HCT116 (cell line): ENCODE data around the gene RAPH1. TPM values are rescaled to one million over a fixed set of nuclear protein-coding genes. Genes with fewer than 3 reads are reported as not detected.

Experiments
- ATAC-seq: fragments of 200-7000 bp; cut with Tn5 transposase; 2 replicates; pipeline ENCODE4 v1.9.1; 2020; ENCODE audit warnings: mild to moderate bottlenecking, moderate library complexity
- BruUV-seq: library from RNA; stranded (reverse); fragments of 400-500 nt; replicated peaks from 2 replicates; lab custom pipeline; 2021; lab: Mats Ljungman, UMichigan
- CTCF ChIA-PET: fragments of 300-600 bp; sonication (Branson Sonifier 250); formaldehyde crosslinking; loops from one replicate; lab custom pipeline; 2021; ENCODE audit warnings: antibody characterized with exemption; lab: Charles Lee
- POLR2A ChIA-PET: fragments of 300-600, 350-600 bp; sonication (Branson Sonifier 250); formaldehyde crosslinking; loops from one replicate; lab custom pipeline; 2021; ENCODE audit warnings: antibody characterized with exemption; lab: Charles Lee
- RAD21 ChIA-PET, 2 experiments: fragments of 300-600 bp; sonication (Branson Sonifier 250); formaldehyde crosslinking; loops; one replicate each; lab custom pipeline; 2023; ENCODE audit warnings: low total read pairs in 2 of 2; ENCODE audit not compliant: uncharacterized antibody in 2 of 2, unreplicated experiment in 2 of 2, low non-redundant PET in 1 of 2; lab: Charles Lee
- DNase-seq: peaks from one replicate; pipeline ENCODE4 v3.0.0-alpha.2; 2010; ENCODE audit warnings: low read depth, low spot score
- H2AFZ ChIP-seq: fragments of 200-600 bp; shearing (Covaris generic), sonication (generic); 2 replicates; pipeline ENCODE4 v1.6.1; 2017; ENCODE audit warnings: low read depth, mixed run types, mixed read lengths, antibody characterized with exemption, low read length; ENCODE audit not compliant: poor library complexity, severe bottlenecking
- H3K27ac ChIP-seq: 2 replicates; pipeline ENCODE4 v1.5.1; 2012; ENCODE audit warnings: low read depth, low read length
- H3K27me3 ChIP-seq: fragments of 200-600 bp; sonication (generic); 2 replicates; pipeline ENCODE4 v1.6.1; 2016; ENCODE audit warnings: mixed run types, low read length, mixed read lengths; ENCODE audit not compliant: insufficient read depth
- H3K36me3 ChIP-seq, 2 experiments: fragments of 200-500 bp in 1 of 2; fragments of 200-600 bp in 1 of 2; sonication (Bioruptor generic) in 1 of 2; sonication (generic) in 1 of 2; 2 replicates each; pipeline versions ENCODE4 v1.5.1 to v1.6.1; 2014 to 2016; ENCODE audit warnings: low read length in 2 of 2, inconsistent platforms in 1 of 2, mixed read lengths in 1 of 2, mixed run types in 1 of 2; ENCODE audit not compliant: insufficient read depth in 2 of 2, control insufficient read depth in 1 of 2
- H3K4me1 ChIP-seq, 2 experiments: fragments of 200-600 bp in 1 of 2; sonication (generic) in 1 of 2; 2 replicates each; pipeline versions ENCODE4 v1.5.1 to v1.6.1; 2012 to 2017; ENCODE audit warnings: low read length in 2 of 2, inconsistent platforms in 1 of 2, mild to moderate bottlenecking in 1 of 2, mixed read lengths in 1 of 2, mixed run types in 1 of 2, moderate library complexity in 1 of 2; ENCODE audit not compliant: insufficient read depth in 2 of 2, control insufficient read depth in 1 of 2
- H3K4me2 ChIP-seq: fragments of 200-600 bp; sonication (generic); 2 replicates; pipeline ENCODE4 v1.6.1; 2017; ENCODE audit warnings: mixed run types, low read length, mixed read lengths
- H3K4me3 ChIP-seq, 2 experiments: fragments of 200-600 bp in 1 of 2; sonication (generic) in 1 of 2; replicated peaks in 1 of 2; 2 replicates each; pipeline ENCODE4 v1.5.1; 2011 to 2016; ENCODE audit warnings: low read length in 2 of 2, control low read depth in 1 of 2, low read depth in 1 of 2, mild to moderate bottlenecking in 1 of 2, mixed read lengths in 1 of 2, mixed run types in 1 of 2
- H3K79me2 ChIP-seq: fragments of 200-600 bp; sonication (generic); 2 replicates; pipeline ENCODE4 v1.6.1; 2017; ENCODE audit warnings: mild to moderate bottlenecking, mixed run types, low read length, moderate library complexity, mixed read lengths; ENCODE audit not compliant: insufficient read depth
- H3K9ac ChIP-seq: fragments of 200-600 bp; sonication (generic); 2 replicates; pipeline ENCODE4 v1.6.1; 2016; ENCODE audit warnings: low read length, mixed read lengths
- H3K9me2 ChIP-seq: fragments of 200-600 bp; sonication (generic), shearing (Covaris generic); 2 replicates; pipeline ENCODE4 v1.6.1; 2017; ENCODE audit warnings: mixed run types, mild to moderate bottlenecking, moderate library complexity; ENCODE audit not compliant: insufficient read depth
- H3K9me3 ChIP-seq, 2 experiments: fragments of 200-500 bp in 1 of 2; fragments of 200-600 bp in 1 of 2; sonication (Bioruptor generic) in 1 of 2; sonication (generic) in 1 of 2; 2 replicates each; pipeline ENCODE4 v1.6.1; 2014 to 2017; ENCODE audit warnings: low read length in 2 of 2, mixed read lengths in 2 of 2, inconsistent platforms in 1 of 2, low read depth in 1 of 2, mild to moderate bottlenecking in 1 of 2, mixed run types in 1 of 2, moderate library complexity in 1 of 2; ENCODE audit not compliant: control insufficient read depth in 1 of 2, insufficient read depth in 1 of 2
- H4K20me1 ChIP-seq: fragments of 200-600 bp; sonication (generic), shearing (Covaris generic); 2 replicates; pipeline ENCODE4 v1.6.1; 2017; ENCODE audit warnings: mixed run types, mild to moderate bottlenecking, moderate library complexity; ENCODE audit not compliant: insufficient read depth
- CBX3 ChIP-seq: IDR thresholded peaks from 2 replicates; pipeline ENCODE4 v1.6.1; 2012; ENCODE audit warnings: low read depth
- CEBPB ChIP-seq: IDR thresholded peaks from 2 replicates; pipeline ENCODE4 v1.6.1; 2012; ENCODE audit warnings: low read depth
- EGR1 ChIP-seq: IDR thresholded peaks from 2 replicates; pipeline ENCODE4 v1.6.1; 2012; ENCODE audit warnings: low read depth
- EZH2phosphoT487 ChIP-seq: fragments of 200-600 bp; IDR thresholded peaks from 2 replicates; pipeline ENCODE4 v1.6.1; 2018; ENCODE audit warnings: antibody characterized with exemption, borderline replicate concordance
- FOSL1 ChIP-seq: IDR thresholded peaks from 2 replicates; pipeline ENCODE4 v1.6.1; 2012; ENCODE audit warnings: low read depth
- JUND ChIP-seq: IDR thresholded peaks from 2 replicates; pipeline ENCODE4 v1.6.1; 2012
- POLR2A ChIP-seq: IDR thresholded peaks from 2 replicates; pipeline ENCODE4 v1.7.0; 2011; ENCODE audit warnings: borderline replicate concordance; ENCODE audit not compliant: insufficient read depth, insufficient read length; ENCODE audit errors: extremely low read depth
- POLR2AphosphoS5 ChIP-seq: IDR thresholded peaks from 2 replicates; pipeline ENCODE4 v1.6.1; 2011; ENCODE audit warnings: mild to moderate bottlenecking, low read depth, low read length, moderate library complexity
- SIN3A ChIP-seq: IDR thresholded peaks from 2 replicates; pipeline ENCODE4 v1.6.1; 2012; ENCODE audit warnings: low read depth
- SP1 ChIP-seq: IDR thresholded peaks from 2 replicates; pipeline ENCODE4 v1.6.1; 2012; ENCODE audit warnings: low read depth
- SRF ChIP-seq: IDR thresholded peaks from 2 replicates; pipeline ENCODE4 v1.6.1; 2012; ENCODE audit warnings: low read depth
- intact Hi-C: fragments of 100-400 bp; cut with micrococcal nuclease; formaldehyde crosslinking; loops from 2 replicates; pipeline ENCODE4 v1.10.0; 2022
- total RNA-seq: library from RNA; stranded (reverse); gene quantifications from one replicate; pipeline ENCODE4 v1.2.1, GENCODE V29; 2021; ENCODE audit not compliant: unreplicated experiment
- TF ChIP-seq, protein P1 (sequence below): IDR thresholded peaks from 2 replicates; pipeline ENCODE4 v1.6.1; 2012
- TF ChIP-seq, protein P2 (sequence below): IDR thresholded peaks from 2 replicates; pipeline ENCODE4 v1.6.1; 2011; ENCODE audit warnings: mild to moderate bottlenecking, low read length, moderate library complexity; ENCODE audit not compliant: insufficient replicate concordance; ENCODE audit errors: extremely low read depth
- TF ChIP-seq, protein P3 (sequence below): IDR thresholded peaks from 2 replicates; pipeline ENCODE4 v1.6.1; 2012; ENCODE audit warnings: low read depth

RAPH1 gene
- total RNA-seq, 1 experiment from 2014 or later: 22.3 TPM

DNA sequence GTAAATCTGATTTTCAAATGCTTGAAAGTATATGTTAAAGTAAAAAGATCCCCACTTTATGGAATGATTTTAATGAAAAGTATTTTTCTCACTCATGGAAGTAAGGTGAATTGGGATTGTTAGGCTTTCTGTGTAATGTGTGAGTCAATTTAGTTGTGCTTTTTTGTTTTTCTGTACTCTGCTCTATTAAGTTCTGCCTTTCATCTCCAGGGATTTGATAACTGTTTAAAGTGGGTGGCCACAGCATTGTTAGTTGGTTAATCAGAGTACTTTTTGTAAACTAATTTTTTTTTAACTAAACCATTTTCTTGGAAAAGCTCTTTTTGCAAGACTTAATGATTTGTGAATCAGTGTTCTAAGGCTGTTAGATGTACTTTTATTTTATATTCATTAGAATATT lies 130.1 kb downstream of the RAPH1 start:
- CTCF ChIA-PET: no interaction called here
- peak; percentile 76 for TF ChIP-seq CEBPB
- peak; percentile 50; the same call in 1 of the 2 replicates for TF ChIP-seq SRF
- peak; percentile 89 for TF ChIP-seq JUND
- TF ChIP-seq EZH2phosphoT487: no peak
- TF ChIP-seq SP1: peak; percentile 77
- TF ChIP-seq CBX3: peak; percentile 11; the same call in 1 of the 2 replicates
- TF ChIP-seq, protein P1, sequence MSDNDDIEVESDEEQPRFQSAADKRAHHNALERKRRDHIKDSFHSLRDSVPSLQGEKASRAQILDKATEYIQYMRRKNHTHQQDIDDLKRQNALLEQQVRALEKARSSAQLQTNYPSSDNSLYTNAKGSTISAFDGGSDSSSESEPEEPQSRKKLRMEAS: no peak
- TF ChIP-seq EGR1: 0 out of 2 replicates have a peak, but pooled peaks have one; percentile 25
- peak; percentile 89 for TF ChIP-seq FOSL1
- peaks cover 0 to 10% of the 10 kb centered on the region in 2 experiments; a peak in 1 of 4 replicates for H3K36me3 ChIP-seq
- peak overlapping the region; percentile 51 for H3K4me2 ChIP-seq
- no TSS peak for BruUV-seq
- H3K79me2 ChIP-seq: peaks cover 4% of the 10 kb centered on the region; the same call in 1 of the 2 replicates
- ATAC-seq (peak; percentile 59), DNase-seq (peak; percentile 53)
- H3K27me3 ChIP-seq: no peaks in the 10 kb centered on the region
- H4K20me1 ChIP-seq: no peaks in the 10 kb centered on the region
- intact Hi-C loops: no loop called here
- no peak overlapping the region for H3K9ac ChIP-seq
- H3K4me1 ChIP-seq: peaks cover 53 to 61% of the 10 kb centered on the region in 2 experiments
- H3K9me2 ChIP-seq: no peaks in the 10 kb centered on the region
- POLR2A ChIA-PET: no interaction called here
- H3K27ac ChIP-seq: peak overlapping the region; percentile 70; the same call in 1 of the 2 replicates
- H3K9me3 ChIP-seq: no peaks in the 10 kb centered on the region
- H3K4me3 ChIP-seq: no peak overlapping the region; a peak in 1 of 4 replicates
- no peak overlapping the region for H2AFZ ChIP-seq
- RAD21 ChIA-PET: no interaction called here

DNA sequence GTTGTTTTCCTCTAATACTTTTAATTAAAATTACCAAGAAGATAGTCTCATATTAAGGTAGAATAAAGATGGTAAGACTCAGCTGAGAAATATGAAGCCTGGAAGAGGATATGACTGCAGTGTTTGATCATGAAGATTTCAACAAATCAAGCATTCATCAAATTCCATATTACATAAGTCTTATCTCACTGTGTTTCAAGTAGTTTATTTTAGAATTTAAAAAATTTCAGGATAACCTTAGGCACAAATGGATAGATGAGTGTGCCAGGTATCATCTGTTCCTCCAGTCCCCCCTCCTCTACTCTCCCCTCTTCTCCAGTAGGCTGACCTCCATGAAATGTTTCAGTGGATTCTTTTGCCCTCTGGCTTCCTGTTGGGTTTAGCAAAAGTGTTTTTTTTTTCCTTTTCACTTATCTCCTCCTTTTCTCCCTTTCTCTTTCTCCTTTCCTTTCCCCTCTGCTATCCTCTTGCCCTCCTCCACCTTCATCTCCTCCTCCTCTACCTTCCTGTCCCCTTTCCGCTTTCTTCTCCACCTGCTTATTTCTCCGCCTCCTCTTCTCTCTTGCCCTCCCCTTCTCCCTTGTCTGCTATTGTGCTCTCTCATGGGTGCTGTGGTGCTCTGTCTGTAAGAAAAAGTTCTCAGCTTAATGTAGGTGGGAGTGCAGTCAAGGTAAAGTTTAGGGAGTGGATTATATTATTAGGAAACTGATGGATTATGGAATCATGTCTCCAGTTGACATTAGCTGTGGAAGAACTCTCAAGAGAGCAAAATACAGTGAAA lies 134.1 kb downstream of the RAPH1 start:
- no peak for ATAC-seq
- intact Hi-C loops: no loop called here
- Histone ChIP-seq H3K79me2 (peaks cover 4% of the 10 kb centered on the region; the same call in 1 of the 2 replicates), H3K4me1 (peaks cover 51 to 67% of the 10 kb centered on the region in 2 experiments), H3K9me3 (no peaks in the 10 kb centered on the region; a peak in 1 of 4 replicates), H3K36me3 (peaks cover 0 to 10% of the 10 kb centered on the region in 2 experiments; a peak in 2 of 4 replicates), H3K9me2 (no peaks in the 10 kb centered on the region), H3K9ac (no peak overlapping the region), H3K4me2 (peak overlapping the region; percentile 51), H2AFZ (no peak overlapping the region), H3K4me3 (no peak overlapping the region), H3K27me3 (no peaks in the 10 kb centered on the region), H3K27ac (peak overlapping the region; percentile 70; the same call in 1 of the 2 replicates), H4K20me1 (no peaks in the 10 kb centered on the region)
- ChIA-PET CTCF (no interaction called here), POLR2A (no interaction called here), RAD21 (no interaction called here)
- DNase-seq: no peak
- no TSS peak for BruUV-seq
- TF ChIP-seq, protein P2, sequence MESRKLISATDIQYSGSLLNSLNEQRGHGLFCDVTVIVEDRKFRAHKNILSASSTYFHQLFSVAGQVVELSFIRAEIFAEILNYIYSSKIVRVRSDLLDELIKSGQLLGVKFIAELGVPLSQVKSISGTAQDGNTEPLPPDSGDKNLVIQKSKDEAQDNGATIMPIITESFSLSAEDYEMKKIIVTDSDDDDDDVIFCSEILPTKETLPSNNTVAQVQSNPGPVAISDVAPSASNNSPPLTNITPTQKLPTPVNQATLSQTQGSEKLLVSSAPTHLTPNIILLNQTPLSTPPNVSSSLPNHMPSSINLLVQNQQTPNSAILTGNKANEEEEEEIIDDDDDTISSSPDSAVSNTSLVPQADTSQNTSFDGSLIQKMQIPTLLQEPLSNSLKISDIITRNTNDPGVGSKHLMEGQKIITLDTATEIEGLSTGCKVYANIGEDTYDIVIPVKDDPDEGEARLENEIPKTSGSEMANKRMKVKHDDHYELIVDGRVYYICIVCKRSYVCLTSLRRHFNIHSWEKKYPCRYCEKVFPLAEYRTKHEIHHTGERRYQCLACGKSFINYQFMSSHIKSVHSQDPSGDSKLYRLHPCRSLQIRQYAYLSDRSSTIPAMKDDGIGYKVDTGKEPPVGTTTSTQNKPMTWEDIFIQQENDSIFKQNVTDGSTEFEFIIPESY: no peak
- TF ChIP-seq SIN3A (no peak), POLR2AphosphoS5 (no peak), EZH2phosphoT487 (no peak), POLR2A (no peak)
- TF ChIP-seq, protein P1: no peak
- TF ChIP-seq, protein P3, sequence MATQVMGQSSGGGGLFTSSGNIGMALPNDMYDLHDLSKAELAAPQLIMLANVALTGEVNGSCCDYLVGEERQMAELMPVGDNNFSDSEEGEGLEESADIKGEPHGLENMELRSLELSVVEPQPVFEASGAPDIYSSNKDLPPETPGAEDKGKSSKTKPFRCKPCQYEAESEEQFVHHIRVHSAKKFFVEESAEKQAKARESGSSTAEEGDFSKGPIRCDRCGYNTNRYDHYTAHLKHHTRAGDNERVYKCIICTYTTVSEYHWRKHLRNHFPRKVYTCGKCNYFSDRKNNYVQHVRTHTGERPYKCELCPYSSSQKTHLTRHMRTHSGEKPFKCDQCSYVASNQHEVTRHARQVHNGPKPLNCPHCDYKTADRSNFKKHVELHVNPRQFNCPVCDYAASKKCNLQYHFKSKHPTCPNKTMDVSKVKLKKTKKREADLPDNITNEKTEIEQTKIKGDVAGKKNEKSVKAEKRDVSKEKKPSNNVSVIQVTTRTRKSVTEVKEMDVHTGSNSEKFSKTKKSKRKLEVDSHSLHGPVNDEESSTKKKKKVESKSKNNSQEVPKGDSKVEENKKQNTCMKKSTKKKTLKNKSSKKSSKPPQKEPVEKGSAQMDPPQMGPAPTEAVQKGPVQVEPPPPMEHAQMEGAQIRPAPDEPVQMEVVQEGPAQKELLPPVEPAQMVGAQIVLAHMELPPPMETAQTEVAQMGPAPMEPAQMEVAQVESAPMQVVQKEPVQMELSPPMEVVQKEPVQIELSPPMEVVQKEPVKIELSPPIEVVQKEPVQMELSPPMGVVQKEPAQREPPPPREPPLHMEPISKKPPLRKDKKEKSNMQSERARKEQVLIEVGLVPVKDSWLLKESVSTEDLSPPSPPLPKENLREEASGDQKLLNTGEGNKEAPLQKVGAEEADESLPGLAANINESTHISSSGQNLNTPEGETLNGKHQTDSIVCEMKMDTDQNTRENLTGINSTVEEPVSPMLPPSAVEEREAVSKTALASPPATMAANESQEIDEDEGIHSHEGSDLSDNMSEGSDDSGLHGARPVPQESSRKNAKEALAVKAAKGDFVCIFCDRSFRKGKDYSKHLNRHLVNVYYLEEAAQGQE: no peak
